Fibroblast of skin of left quadriceps (primary cell): Measurements from ENCODE around the gene SBNO2.
"Not testable (repeated sequence)": the region's sequence is repeated elsewhere in the genome, so short reads cannot be mapped to it uniquely, and the experiment has no call there.

Experiments used
- DNase-seq, 2 experiments: peaks; one replicate each; pipeline ENCODE4 v3.0.0-alpha.2; 2013; ENCODE audit warnings: low read depth in 2 of 2

The SBNO2 gene

DNA sequence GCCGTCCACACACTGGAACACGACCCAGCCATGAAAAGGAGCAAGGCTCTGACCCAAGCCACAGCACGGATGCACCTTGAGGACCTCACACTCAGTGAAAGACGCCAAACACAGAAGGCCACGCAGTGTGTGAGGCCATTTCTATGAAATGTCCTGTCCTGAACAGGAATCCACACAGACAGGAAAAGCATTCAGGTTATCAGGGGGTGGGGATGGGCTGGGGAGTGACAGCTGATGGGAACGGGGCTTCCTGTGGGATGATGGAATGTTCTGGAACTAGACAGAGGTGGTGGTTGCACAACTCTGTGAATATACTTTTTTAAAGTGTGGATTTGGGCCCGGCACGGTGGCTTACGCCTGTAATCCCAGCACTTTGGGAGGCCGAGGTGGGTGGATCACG, 39.6 kb downstream of the SBNO2 start:
- no peak for DNase-seq

DNA sequence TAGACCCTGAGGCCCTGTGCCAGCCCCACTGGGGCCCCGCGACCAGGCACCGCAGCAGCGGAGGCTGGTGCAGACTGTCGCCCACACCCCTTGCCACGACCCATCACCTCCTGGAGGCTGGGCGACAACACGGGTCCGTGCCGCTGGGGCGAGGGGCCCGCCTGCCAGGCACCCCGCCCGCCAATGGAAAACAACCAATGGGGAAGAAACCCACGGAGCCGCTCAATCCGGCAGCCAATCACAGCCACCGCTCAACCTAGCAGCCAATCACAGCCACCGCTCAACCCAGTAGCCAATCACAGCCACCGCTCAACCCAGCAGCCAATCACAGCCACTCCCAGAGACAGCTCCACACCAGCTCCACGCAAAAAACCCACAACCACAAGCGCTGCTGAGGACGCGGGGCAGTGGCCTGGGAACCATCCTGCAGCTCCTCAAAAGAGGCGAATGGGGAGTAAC, 40.6 kb downstream of the SBNO2 start:
- DNase-seq = no peak

GRCh38 chr19:1132552-1133383, 41.3 kb downstream of the SBNO2 start:
- no peak for DNase-seq

GRCh38 chr19:1131718-1132551, 42.1 kb downstream of the SBNO2 start:
- DNase-seq = peak; percentile 59 to 62

DNA sequence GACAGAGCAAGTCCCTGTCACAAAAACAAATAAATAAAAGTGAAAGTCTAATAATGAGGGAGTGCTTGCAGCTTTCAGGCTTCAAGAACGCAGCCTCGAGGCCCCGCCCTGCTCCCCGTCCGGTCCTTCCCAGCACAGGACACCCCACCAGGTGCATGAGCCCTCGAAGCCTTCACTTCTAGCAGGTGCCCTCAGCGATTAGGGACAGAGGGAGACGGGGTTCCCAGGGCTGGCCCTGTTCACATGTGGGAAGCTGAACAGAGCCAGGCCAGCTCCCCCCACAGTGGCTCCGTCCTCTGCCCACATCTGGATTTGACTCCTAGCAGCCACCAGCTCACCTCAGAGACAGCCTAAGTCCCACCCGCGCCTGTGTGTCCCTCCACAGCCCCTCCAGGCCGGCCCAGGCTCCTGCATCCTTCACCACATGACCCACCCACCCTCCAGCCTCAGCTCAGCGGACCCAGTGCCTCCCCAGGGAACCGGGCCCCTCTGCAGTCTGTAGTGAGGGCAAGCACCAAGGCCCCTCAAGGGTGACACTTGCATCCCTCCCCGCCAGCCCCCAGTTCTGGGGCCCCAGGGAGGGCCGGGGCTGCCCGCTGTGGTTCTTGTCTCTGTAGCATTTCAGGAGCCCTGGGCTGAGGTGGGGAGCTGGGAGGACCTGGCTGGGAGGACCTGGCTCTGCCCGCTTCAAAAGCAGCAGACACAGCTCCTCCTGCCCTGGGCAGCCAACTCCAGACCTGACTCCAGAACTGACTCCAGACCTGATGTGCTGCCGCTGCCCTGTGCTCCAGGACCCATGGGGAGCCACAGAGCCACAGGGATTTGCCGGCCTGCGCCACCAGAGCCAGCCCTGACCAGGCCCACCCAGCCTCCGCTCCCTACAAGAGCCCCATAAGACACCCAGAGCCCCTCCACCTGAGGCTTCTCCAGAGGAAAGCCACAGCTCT, 43.0 kb downstream of the SBNO2 start:
- no peak for DNase-seq

DNA sequence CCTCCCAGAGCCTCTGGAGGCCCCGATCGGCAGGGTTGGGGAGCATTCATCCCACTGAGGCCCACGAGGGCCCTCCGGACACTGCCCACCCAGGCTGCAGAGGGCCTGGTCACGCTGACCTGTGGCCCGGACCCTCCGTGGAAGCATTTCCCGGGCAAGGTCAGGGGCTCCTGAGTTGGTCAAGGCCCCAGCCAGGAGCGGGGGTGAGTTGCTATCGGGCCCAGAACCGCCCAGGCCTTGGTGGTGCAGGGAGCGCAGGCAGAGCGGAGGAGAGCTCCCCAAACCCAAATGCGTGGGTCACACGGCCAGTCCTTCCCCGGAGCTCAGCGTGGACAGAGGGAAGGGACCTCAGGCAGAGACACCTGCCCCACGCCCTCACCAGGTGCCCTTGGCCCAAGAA, 44.5 kb downstream of the SBNO2 start:
- DNase-seq = no peak

- not testable (repeated sequence) for DNase-seq
Observed at GRCh38 chr19:1129084-1129483, 45.0 kb downstream of the SBNO2 start.

- DNase-seq = no peak
Observed at GRCh38 chr19:1128106-1128505, 46.0 kb downstream of the SBNO2 start.

DNA sequence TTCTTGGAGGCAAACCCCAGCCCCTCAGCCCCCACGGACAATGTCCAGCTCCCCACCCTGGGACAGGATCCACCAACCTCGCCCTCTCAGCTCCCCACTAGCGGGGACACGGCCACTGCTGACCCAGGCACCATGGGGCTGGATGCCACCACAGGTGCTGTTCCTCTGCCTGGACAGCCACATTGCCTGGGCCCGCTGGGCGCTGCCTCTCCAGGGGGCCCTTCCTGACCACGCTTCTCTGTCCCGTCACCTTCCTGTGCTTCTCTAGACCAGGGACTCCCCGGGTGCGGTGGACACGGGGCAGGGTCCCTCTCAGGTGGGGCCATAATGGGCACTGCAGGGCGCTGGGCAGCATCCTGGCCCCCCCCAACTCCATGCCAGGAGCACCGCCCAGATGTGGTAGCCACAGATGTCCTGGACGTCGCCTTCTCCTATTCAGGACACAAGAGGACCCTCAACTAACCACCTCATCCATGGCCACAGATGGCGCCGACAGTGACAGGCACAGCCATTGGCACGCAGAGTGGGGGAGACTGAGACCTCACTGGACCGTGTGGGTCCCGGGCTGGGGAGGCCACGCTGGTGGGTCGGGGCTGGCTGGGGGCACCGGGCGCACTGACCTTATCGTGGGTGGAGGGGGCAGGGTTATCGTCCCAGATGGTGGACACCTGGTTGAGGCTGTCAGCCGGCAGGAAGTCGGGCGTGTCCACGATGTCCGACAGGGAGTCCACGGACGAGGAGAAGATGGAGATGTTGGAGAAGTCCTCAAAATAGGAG, 46.9 kb downstream of the SBNO2 start:
- DNase-seq = no peak

DNA sequence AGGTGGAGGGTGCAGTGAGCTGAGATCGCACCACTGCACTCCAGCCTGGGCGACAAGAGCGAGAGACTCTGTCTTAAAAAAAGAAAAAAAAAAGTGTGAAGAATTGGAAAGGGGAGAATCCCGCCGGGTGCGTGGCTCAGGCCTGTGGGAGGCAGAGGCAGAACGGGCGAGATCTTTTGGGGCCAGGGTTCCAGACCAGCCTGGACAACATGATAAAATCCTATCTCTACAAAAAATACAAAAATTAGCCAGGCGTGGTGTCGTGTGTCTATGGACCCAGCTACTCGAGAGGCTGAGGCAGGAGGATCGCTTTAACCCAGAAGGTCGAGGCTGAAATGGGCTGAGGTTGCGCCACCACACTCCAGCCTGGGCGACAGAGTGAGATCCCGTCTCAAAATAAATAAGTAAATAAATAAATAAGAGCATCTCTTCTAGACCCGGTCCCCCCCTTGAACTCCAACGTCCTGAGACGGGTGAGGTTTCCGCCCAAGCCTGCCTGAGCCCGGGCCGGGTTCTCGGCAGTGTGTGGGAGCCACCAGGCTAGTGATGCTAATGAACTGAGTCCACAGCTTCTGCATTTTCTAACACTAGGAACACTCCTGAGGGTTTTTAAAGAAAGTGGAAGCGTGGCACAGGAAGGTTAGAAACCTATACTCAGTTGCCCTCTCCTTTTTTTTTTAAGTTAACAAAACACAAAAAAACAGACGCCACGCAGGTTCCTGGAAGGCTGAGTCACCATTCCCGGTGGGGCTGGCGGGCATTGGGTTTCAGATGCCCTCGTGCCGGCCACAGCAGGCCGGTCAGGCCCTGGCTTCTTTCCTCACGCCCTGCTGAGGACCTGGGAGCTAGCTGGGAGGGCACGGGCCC, 48.2 kb downstream of the SBNO2 start:
- no peak for DNase-seq

- no peak for DNase-seq
Observed at GRCh38 chr19:1123885-1124677, 50.0 kb downstream of the SBNO2 start.

DNA sequence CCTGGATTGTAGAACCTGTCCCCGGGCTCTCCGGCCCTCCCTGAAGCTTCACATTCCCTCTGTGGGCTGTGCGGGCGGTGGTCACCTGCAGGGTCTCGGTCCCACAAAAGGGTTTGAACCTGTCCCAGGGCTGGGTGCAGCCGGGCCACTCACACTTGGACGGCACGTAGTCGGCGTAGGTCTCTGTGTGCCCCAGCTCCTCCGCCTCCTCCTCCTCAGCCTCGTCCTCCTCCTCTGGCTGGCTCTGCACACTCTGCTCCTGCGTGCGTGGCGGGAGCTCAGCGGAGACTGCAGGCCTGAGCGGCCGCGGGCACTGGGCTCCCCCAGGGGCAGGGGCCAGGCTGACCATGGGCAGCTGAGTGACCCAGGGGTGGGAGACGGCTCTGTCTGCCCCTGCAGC, 50.7 kb downstream of the SBNO2 start:
- DNase-seq = no peak

- no peak for DNase-seq
Observed at GRCh38 chr19:1122972-1123363, 51.1 kb downstream of the SBNO2 start.

DNA sequence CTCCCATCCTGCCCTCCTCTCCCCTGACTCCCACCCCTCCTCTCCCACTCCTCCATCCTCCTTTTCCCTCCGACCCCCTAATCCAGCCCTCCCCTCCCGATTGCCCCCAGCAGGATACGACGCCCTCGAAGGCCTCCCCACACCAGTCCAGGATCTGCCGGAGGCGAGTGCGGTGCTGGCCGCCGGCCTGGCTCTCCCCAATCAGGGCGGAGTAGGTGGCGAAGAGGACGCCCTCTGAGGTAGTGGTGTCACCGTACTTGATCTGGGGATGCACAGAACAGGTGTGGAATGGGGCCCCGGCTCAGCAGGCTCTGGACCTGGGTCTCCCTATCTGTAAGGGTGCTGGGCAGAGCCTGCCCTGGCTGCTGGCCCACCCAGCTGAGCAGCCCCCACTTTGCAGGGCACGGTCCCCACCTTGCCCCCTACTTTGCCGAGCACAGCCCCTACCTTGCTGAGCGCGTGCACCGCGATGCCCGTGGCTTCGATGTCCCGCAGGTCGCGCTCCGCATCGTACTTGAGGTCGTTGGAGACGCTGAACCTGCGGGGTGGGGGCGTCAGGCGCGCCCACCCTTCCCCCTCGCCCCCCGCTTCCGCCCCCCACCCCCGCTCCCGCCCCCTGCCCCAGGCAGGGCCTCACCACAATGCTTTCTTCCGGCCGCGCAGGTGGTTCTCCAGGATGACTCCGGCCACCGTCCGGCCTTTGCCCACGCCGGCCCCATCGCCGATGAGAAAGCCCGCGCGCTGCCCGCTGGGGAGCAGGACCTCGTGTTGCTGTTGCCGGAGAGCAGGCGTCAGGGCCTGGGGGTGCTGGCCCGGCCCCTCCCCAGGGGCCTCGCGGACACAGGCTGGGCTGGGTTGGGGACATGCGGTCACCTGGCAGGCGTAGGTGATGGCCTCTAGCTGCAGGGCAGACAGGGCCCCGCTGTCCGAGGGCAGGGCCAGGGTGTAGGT, 51.8 kb downstream of the SBNO2 start:
- no peak for DNase-seq

DNA sequence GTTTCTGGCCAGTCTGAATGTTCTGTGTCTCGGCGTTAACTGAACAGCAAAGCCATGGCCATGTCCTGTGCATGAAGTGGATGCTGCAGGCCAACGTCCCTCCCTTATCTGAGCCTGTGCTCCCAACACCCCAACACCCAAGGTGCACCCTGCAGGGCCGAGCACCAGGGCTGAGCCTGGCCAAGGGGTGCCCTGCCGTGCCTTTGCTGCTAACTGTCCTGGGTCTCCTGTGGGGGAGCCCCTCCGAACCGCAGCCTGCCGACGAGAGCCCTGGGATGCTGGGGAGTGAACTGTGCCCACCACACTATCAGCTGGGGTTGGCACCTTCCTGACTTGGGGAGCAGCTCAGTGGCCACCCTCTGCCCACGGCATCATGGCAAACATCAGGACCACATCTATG, 52.7 kb downstream of the SBNO2 start:
- no peak for DNase-seq

- DNase-seq = no peak
Observed at GRCh38 chr19:1119475-1120217, 54.4 kb downstream of the SBNO2 start.

DNA sequence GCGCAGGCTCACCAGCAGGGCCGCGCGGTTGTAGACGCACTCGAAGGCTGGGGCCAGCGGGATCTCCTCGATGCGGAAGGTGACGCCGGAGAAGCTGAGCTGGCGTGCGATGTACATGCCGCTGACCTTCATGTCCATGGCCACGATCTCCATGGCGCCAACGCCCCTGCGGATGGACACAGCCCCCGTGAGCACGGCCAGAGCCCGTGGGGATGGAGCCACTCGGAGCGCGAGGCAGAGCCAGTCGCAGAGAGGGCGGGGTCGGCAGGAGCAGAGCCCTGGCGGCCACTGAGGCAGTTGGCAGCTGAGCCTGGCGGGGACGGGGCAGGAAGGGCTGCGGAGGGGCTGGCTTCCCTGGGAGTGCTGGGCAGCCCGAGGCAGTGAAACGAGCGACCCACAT, 55.1 kb downstream of the SBNO2 start:
- no peak for DNase-seq
